Ovary (tissue), 3 donors: ENCODE results near the gene ABI1.

ENCODE experiments used
- POLR2A ChIP-seq: fragments of 450-650 bp; IDR thresholded peaks from one replicate; pipeline ENCODE4 v1.6.1; 2017; ENCODE audit warnings: antibody characterized with exemption, mild to moderate bottlenecking, moderate library complexity
- TF ChIP-seq, protein P1 (sequence below), 3 donors: fragments of 450-650 bp in 2 of 3; fragments of 200-600 bp in 1 of 3; IDR thresholded peaks; one replicate each; pipeline versions ENCODE4 v1.5.1 to v1.8.0; 2016 to 2022; ENCODE audit warnings: antibody characterized with exemption in 3 of 3, mild to moderate bottlenecking in 1 of 3
- donor health status: DM: no; HTN: no; CAD: no.

DNA sequence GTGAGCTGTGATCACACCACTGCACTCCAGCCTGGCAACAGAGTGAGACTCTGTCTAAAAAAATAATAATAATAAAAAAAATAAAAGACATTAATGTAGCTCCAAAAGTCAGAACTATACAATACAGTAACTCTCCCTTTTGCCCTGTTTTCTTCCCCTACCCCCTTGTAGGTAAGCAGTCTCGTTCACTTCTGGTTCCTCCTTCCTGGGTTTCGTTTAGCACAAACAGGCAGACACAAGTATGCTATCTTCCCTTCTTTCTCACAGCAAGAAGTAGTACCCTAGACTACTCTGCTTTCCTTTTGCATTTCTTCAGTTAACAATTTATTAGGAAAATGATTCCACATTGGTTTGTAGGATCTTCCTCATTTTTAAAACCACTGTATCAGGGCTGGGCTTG, 130.2 kb downstream of the ABI1 start:
- TF ChIP-seq, protein P1, sequence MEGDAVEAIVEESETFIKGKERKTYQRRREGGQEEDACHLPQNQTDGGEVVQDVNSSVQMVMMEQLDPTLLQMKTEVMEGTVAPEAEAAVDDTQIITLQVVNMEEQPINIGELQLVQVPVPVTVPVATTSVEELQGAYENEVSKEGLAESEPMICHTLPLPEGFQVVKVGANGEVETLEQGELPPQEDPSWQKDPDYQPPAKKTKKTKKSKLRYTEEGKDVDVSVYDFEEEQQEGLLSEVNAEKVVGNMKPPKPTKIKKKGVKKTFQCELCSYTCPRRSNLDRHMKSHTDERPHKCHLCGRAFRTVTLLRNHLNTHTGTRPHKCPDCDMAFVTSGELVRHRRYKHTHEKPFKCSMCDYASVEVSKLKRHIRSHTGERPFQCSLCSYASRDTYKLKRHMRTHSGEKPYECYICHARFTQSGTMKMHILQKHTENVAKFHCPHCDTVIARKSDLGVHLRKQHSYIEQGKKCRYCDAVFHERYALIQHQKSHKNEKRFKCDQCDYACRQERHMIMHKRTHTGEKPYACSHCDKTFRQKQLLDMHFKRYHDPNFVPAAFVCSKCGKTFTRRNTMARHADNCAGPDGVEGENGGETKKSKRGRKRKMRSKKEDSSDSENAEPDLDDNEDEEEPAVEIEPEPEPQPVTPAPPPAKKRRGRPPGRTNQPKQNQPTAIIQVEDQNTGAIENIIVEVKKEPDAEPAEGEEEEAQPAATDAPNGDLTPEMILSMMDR (IDR thresholded peaks at IDR 0.05), result no peak
- no peak for TF ChIP-seq POLR2A
